Globus pallidus (tissue), 1 donor: ENCODE data around the gene ARG1.
"Not testable (repeated sequence)": the region's sequence is repeated elsewhere in the genome, so short reads cannot be mapped to it uniquely, and the experiment has no call there.

Experiments used
- DNase-seq: peaks from one replicate; pipeline ENCODE4 v3.0.0-alpha.2; 2015; ENCODE audit warnings: low spot score

Gene ARG1

DNA sequence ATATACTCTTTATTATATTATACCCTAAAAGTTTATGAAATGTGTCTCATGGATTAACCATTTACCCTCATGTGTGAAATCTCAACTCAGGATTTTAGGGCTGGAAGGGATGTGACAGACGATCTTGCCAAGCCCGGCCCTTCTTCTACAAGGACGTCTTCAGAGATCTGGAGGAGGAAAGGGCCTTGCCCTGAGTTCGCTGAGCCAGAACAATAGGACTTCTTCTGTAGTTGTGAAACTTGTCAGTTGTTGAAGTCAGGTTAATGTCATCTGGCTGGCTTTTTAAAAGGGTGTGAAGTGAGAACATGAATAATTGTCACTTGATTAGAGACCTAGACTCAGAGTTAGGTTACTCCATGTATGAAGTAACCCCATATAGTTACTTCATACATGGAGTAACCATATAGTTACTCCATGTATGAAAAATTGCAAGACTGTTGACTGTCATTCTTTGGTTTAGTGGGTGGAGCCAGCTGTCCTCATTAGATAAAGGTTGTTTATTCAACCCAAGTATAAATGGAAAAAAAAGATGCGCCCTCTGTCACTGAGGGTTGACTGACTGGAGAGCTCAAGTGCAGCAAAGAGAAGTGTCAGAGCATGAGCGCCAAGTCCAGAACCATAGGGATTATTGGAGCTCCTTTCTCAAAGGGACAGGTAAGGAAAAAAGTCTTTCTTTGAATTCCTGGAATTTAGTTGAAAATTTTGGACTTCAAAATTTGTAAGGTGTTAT, at the start of gene ARG1:
Gene ARG1 (plus strand): TSS at position 541 of the 730 bp plus-strand sequence. CDS start 57 bp downstream, at position 598.
- DNase-seq: no peak

DNA sequence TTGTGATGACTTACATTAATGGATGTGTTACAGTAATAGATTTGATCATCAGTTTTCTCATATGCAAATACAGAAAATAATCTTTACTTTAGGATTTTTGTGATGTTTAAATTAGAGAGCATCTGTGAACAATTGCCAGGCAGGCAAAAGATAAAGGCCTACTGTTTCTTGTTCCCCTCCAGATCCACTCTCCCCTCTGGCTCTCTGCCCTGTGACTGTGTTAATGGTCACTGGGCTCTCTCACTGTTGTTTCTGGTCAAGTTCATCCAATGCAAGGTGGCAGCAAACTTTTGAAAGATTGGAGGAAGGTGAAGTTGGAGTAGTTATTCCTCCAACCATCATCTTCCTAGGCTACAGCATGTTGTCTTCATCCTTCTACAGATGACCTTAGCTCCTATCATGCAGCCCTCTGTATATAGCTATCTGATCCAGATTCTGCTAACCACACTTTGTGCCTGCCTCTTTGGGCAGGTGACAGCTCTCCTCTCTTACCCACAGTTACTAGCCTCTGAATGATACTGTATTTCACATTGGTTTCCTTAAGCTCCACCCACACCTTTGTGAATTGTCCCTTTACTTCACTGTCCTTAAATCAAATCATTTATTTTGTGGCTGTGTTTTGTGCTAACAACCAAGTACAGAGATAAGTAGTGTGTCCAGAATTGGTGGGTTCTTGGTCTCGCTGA, 48.9 kb upstream of the ARG1 start:
- DNase-seq: peak; percentile 57

DNA sequence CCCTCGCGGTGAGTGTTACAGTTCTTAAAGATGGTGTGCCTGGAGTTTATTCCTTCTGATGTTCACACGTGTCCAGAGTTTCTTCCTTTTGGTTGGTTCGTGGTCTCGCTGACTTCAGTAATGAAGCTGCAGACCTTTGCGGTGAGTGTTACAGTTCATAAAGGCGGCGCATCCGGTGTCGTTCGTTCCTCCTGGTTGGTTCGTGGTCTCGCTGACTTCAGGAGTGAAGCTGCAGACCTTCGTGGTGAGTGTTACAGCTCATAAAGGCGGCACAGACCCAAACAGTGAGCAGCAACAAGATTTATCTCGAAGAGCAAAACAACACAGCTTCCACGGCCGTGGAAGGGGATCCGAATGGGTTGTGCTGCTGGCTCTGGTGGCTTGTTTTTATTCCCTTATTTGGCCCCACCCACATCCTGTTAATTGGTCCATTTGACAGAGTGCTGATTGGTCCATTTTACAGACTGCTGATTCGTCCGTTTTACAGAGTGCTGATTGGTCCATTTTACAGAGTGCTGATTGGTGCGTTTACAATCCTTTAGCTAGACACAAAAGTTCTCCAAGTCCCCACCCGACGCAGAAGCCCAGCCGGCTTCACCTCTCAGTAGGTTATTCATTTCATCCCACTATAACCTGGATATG, 48.2 kb upstream of the ARG1 start:
- DNase-seq: no peak

DNA sequence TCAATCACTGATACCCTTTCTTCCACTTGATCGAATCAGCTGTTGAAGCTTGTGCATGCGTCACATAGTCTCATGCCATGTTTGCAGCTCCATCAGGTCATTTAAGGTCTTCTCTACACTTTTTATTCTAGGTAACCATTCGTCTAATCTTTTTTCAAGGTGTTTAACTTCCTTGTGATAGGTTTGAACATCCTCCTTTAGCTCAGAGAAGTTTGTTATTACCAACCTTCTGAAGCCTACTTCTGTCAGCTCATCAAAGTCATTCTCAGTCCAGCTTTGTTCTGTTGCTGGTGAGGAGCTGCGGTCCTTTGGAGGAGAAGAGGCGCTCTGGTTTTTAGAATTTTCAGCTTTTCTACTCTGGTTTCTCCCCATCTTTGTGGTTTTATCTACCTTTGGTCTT, 42.1 kb upstream of the ARG1 start:
- not testable (repeated sequence) for DNase-seq

DNA sequence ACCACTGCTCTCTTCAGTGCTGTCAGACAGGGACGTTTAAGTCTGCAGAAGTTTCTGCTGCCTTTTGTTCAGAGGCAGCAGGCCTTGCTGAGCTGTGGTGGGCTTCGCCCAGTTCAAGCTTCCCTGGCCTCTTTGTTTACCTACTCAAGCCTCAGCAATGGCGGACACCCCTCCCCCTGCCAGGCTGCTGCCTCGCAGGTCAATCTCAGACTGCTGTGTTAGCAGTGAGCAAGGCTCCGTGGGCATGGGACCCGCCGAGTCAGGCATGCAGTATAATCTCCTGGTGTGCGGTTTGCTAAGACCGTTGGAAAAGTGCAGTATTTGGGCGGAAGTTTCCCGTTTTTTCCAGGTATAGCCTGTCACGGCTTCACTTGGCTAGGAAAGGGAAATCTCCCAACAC, 41.3 kb upstream of the ARG1 start:
- DNase-seq: not testable (repeated sequence)

DNA sequence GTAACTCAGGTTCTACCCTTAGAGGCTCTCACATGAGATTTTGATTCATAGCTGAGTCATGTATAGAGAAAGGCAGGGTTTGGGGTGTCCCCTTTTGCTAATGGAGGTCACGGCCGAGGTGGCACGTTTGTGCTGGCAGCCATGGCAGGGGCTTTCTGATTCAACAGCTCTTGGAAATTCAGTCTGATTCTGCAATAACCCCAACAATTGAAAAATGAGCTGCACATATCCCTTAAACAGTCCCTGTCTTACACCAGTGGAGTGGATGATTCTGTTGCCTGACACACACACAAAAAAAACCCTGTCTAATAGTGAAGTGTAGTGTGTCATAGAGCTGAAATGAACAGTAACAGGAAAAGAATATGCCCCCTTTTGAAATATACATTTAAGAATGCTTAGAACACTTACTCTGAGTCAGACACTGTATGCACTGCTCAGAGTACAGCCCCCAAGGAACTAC, 40.4 kb upstream of the ARG1 start:
- DNase-seq: no peak

DNA sequence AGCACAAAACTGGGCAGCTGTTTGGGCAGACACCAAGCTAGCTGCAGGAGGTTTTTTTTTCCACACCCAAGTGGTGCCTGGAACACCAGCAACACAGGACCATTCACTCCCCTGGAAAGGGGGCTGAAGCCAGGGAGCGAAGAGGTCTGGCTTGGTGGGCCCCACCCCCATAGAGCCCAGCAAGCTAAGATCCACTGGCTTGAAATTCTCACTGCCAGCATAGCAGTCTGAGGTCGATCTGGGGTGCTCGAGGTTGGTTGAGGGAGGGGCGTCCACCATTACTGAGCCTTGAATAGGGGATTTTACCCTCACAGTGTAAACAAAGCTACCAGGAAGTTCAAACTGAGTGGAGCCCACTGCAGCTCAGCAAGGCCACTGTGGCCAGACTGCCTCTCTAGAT, 34.4 kb upstream of the ARG1 start:
- DNase-seq: not testable (repeated sequence)

DNA sequence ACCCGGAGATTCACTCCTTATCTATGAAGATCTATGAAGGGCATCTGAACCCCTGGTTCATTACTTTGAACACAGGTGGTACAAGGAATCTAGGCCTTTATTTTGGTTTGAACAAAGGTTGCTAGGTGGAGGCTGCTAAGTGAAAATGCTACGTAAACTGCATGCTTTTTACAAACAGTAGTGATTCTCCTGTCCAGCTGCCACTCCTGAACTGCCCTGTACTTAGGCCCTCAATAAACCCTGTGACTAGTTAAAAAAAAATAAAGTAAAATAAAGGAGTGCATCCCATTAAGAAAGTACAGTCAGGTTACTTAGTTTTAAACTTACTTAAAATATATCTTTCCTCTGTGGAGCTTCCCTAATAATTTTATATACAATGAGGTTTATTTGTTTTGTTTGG, 27.7 kb upstream of the ARG1 start:
- DNase-seq: no peak

DNA sequence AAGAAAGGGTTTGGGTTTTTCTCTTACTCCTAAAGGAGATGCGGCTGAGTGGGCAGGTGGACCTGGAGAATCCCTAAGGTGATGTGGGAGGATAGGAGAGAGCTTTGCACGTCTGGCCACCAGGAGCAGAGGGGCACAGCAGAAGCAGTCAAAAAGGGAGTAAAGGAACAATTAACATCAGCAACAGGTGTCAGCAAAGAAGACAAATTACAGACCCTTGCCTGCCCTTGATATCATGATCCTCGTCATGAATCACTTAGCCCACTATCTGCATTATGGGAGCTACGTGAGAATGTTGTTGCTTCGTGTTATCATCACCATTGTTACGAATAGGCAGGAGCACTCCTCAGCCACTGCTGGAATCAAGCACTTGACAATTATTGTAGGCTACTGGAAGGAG, 25.5 kb upstream of the ARG1 start:
- DNase-seq: no peak

DNA sequence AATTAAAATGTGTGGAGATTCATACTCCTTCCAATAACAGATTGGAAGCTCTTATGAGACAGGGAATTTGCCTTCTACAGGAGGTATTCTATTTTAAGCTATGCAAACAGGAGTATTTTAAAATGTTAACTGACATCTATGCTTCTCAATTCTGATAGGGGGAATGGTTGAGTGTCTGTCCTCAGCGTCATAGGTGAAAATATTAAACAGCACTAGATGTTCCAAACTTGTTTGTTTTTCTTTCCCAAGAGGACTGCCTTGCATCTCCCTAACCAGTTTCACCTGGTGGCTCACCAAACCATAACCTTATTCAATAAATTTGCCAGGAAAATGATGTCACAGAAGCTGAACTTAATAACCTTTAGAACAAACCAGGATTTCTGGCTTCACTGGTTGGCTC, 24.6 kb upstream of the ARG1 start:
- DNase-seq: no peak

DNA sequence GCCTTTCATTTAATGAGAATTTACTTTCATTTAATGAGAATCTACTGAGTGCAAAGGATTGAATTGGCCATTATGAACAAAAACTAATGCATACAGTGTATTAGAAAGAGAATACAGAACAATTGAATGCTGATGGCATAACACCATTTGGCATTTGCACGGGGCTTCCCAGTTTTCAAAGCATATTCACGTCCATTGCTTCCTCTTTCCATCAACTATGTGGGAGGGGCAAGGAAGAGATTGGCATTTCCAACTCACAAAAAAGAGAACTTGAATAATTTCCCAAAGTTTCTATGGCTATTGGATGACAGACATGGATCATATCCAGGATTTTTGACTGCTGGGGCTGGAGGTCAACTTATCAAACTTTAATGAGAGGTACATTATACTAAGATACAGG, 23.2 kb upstream of the ARG1 start:
- DNase-seq: no peak

DNA sequence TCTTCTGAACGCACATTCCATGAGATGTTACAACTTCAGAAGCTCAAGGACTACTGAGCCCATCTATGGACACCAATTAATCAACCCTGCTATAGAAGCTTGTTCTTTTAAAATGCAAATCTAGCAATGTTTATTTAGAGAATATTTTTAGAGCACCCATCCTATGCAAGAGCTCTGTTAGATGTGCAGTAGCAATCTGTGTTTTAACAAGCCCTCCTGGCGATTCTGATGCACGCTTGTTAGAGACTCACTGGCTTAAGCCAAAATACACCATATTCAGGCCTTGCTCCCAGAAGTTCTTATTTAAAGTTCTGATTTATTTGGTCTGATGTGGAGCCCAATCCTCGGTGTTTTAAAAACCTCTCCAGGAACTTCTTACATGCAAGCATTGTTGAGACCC, 21.1 kb upstream of the ARG1 start:
- no peak for DNase-seq

DNA sequence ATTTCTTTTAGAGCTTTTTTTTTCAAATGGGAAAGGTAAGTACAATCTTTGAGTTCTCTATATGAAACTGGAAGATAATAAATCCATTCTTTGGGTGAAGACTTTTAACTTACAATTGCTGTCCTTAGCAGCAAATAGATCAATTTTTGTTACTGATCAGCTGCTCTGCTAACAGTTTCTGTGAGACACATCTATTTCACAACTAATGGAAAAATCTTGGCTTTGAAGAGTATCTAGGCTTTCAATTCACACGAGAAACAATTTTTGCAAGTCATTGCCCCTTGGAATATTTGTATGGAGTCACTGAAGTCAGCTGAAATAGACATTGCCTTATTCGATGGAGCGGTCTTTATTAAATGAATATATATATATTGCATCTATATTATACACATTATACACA, 20.5 kb upstream of the ARG1 start:
- no peak for DNase-seq

DNA sequence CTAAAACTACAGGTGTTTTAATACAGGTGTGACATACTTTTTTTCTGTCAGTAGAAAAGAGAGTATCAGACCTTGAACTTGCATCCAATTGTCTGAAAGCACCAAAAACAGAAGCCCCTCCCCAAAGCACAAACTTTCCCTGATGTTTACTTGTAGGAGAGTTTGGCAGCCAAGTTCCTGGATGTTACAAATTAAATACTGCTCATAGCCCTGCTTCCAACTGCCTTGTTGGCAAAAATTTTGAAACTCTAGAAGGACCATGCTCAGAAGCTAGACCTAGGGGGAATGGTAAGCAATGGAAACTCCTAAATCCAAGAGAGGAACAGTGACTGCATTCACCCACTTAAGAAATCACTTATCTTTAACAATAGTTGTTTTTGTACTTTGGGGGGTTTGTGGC, 17.0 kb upstream of the ARG1 start:
- no peak for DNase-seq

DNA sequence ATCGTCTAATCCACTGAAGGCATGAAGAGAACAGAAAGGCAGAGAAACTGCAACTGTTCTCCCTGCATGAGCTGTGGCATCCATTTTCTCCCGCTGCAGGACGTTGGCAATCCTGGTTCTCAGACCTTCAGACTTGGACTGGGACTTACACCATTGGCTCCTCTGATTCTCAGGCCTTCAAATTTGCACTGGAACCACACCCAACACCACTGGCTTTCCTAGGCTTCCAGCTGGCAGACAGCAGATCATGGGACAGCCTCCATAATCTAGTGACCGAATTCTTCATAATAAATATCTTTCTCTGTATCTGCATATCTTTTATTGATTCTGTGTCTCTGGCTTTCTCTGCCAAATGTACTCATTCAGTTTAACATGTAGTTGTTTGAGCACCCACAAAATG, 14.1 kb upstream of the ARG1 start:
- DNase-seq: no peak

DNA sequence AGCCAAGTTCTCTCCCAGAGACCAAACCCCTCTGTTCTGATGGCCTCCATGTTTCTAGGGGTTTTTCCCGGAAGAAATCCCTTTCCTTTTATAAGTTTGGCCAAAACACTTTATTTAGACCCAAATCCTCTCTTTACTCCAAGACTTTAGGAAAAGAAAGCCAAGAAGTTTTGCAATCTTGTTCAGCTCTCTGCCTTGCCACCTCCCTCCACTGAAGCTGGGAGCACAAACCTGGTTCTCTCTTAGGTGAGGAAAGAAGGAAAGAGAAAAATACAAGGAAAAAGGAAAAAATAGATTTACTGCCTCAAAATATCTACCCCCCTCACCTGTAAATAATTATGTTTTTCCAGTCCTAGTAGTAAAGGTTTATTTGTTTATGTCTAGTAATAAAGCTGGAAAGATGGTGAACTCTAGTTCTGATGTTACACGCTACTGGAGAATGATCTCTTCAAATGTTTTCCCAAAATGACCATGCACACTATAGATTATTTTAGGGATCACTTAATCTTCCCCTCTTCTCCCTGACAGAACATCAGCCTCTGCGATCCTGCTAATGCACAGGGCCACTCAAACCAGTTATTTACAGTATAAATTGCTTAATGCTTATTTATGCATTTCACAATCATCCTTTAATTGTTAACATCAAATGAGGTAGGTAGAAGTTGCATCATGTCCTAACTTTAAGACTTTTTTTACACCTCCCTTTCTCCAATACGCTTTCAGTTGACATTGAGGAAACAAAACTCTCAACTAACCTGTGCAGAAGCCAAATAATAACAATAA, 10.9 kb upstream of the ARG1 start:
- no peak for DNase-seq

DNA sequence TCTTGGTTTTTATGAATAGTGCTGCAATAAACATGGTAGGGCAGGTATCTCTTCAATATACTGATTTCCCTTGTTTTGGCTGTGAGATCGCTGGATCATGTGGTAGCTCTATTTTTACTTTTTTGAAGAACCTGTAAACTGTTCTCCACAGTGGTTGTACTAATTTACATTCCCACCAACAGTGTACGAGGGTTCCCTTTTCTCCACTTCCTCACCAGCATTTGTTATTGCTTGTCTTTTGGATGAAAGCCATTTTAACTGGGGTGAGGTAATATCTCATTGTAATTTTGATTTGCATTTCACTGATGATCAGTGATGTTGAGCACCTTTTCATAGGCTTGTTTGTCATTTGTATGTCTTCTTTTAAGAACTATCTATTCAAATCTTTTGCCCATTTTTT, 8.0 kb upstream of the ARG1 start:
- DNase-seq: no peak

DNA sequence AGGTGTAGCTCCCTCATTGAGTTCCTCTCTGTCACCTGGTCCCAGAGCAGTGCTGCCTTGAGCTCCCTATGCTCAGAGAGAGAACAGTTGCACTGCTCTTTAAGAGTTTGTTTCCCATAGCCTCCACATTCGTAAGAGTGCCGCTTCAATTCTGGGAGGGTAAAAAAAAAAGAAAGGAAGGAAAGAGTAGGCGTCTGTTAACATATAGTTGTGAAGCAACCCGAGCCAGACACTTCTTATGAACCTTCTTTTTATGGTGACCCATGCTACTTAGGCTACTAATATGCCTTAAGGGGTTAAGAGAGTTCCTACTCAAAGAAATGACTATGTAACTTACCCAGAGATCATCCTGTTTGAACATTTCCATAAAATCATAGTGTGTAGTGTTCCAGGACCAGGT, 4.3 kb upstream of the ARG1 start:
- no peak for DNase-seq

DNA sequence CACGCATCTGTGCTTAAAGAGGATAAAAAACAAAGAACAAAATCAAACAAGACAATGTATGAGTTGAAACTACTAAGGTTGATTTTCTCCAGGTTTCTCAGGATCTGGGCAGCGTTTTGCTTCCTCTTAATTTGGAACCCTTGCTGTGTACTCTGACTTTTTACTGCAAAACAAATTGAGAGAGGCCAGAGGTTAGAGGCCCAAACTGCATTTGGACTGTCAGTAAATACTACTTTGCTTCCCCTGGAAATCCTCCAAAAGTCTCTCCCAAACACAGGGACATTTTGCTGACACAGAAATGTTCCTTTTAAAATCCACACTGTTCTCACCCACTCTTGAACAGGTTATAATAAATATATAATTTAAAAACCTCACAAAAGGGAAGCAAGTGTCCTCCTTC, 1.1 kb downstream of the ARG1 start:
- DNase-seq: no peak

DNA sequence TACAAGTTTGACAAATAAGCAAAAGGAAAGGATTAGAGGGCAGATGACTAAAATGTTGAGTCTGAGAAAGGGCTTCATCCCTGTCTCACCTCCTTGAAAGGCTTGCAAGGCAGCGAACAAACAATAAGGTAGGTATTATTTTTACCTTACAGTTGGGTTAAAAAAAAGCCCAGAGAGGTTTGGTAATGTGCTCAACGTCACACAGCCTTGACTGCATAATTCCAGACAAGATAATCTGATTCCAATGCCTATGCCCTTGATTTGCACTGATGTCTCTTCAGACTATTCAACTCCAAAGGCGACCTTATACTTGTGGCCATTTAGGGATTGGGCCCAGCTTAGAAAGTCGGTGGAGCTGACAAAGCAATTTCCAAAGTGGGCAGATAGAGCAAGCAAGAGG, 1.7 kb downstream of the ARG1 start:
- DNase-seq: no peak

DNA sequence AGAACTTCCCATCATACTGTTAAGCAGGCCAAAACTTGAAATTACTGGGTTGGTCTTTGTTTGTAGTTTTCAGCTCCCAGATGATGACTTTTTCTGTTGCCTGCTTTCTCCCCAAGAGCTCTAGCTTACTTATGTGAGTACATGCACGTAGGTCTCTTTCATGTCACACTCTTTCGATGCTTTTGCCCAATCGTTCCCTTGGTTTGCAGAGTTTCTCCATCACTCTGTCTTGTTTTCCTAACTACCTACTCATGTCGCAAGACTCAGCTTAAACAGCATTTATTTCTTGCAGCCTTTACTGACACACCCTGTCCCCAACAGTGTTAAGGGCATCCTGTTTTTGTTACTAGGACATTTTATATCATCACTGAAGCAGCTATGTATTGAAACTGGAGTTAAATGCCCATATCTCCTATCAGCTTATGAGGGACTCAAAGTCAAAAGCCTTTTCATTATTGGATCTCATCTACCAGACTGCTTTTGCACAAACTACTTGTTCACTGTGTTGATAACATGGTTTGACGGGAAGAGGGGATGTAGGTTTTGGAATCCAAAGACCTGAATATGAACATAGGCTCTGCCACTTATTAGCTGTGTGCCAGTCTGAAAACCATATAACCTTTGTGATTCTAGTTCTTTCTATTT, 2.9 kb downstream of the ARG1 start:
- DNase-seq: no peak

DNA sequence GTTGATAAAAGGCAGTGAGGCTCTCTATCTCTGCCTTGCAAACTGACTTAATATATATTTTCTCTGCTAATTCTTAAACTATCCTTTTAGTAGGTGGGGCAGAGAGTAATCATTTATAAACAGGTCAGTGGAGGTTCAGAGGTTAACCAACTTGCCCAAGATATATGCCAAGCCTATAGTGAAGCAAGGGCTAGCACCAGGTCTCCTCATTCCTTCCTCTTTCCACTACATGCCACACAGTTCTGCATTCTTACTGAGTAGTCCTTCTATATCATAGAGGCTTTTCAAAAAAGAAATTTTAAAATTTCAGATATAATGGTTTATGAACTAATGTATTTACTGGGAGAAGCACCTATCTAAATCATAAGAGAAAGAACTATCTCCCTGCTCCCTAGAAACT, 8.5 kb downstream of the ARG1 start:
- no peak for DNase-seq
